HG03025 (cell line): ENCODE measurements around the gene PITPNM1.

Experiments
- ATAC-seq: cut with Tn5 transposase; IDR thresholded peaks from one replicate; pipeline ENCODE4 v1.9.1; 2021; ENCODE audit warnings: mild to moderate bottlenecking, moderate library complexity; ENCODE audit not compliant: unreplicated experiment, low FRiP score

Gene PITPNM1

DNA sequence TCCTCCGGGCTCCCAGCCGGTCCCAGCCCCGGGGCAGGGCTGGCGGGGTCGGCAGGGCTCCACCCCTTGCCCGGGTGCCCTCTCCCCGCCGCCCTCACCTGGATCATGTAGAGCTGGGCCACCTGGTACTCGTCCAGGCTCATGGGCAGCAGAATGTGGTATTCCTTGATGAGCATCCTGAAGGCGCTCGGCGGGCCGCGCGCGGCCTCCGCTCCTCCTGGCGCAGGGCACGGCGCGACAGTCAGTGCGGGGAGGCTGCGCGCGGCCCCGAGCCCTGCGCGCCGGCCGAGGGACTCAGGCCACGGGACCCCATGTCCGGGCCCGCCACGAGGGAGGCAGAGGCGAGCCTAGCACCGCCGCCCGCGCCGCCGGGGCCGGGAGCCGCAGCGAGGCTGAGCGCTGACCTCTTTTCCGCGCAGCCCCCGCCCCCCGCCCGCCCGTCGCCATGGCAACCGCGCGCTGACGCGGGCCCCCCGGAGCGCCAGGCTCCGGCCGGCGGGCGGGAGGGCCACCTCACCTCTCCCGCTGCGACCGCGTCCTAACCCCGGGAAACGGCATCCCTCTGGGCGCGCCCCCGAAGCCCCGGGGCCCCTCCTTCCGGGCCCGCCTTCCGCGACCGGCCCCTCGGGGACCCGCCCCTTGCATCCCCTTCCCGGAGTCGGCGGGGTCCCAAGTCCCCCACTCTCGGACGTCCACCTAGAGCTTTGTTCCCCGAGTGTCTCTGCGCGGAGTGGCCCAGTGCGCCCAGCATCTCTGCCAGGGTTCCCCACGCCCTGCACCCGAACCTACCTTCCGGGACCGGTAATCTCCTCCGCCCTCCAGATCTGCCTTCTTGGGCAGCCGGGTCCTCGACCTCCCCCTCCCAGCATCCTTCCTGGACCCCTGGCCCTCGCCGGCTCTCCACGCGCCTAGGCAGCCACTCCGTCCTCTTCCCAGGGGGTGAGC lies 886 bp downstream of the PITPNM1 start:
- ATAC-seq: no peak

DNA sequence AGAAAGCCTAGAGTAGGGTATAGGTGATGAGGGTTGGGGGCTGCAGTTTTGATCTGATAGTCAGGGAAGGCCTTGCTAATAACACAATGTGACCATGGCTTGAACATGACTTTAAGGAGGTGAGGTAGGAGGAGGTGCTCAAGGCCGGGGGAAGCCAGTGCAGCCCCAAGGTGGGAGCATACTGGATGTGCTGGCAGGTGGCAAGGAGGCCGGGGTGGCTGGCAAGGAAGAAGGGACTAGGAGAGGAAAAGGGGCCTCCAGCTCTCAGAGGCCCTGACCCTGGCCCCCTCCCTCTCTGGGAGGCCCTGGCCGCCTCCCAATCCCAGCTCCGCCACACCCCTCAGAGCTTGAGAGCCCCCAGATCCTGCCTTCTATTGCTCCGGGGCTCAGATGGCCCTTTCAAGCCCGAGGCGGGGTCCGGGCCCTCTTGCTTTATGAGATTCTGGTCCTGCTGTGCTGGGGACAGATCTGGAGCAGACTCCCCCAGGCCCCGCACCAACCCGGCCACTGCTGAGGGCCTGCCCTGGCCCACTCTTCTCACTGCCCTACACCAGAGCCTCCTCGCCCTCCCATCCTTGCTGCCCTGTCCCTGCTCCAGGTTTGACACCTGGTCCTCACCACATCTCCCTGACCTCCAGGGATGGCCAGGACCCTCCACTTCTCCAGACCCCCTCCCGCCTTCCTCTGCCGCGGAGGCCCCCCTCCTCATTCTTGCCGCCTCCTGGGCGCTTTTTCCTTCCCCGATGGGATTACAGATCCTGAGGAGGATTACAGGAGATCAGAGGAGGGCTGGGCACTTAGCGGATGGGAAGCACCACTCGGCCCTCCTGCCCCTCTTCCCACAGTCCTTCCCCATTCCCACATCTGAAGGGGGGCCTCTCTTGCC lies 1.8 kb downstream of the PITPNM1 start:
- ATAC-seq: no peak

DNA sequence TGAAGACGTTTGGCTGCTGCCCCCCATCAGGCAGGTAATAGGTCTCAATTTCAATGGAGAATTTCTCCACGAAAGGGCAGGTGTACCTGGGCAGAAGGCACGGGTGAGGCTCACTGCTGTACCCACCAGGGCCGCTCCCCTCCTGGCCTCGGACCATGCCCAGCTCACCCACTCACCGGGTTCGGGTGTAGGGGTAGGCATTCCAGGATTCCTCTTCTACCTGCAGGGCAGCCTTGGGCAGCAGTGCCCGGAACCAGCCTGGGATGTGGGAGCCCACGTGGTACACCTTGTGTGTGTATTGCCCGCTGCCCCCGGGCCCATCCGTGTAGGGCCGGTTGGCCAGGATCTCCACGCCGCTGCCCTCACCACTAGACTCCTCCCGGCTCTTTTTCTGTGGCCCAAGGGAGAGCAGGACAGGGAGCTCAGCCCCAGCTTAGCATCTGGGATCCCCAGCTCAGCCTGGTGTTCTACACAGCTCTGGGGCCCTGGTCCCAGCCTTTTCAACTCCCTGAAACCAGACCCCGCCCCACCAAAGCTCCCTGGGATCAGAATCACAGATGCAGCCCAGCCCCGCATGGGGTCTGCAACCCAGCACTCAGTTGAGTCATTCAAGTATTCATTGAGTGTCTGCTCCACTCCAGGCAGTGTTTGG lies 2.7 kb downstream of the PITPNM1 start:
- ATAC-seq: no peak

DNA sequence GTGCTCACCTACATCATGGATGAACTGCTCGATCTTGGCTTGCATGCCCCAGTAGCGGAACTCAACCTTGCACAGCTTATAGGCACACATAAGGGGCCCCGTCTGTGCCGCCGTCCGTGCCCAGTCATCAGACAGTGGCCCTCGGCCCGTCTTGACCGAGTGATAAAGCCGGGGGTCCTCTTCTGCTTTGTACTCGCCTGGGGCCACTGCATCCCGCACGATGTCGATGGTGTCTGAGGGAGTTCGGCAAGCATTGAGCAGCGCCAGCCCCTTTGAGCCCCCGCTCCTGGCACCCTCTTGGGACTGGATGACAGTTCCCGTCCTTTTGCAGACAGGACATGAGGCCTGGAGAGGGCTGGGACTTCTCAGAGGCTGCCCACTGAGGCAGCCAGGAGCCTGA lies 3.3 kb downstream of the PITPNM1 start:
- no peak for ATAC-seq

DNA sequence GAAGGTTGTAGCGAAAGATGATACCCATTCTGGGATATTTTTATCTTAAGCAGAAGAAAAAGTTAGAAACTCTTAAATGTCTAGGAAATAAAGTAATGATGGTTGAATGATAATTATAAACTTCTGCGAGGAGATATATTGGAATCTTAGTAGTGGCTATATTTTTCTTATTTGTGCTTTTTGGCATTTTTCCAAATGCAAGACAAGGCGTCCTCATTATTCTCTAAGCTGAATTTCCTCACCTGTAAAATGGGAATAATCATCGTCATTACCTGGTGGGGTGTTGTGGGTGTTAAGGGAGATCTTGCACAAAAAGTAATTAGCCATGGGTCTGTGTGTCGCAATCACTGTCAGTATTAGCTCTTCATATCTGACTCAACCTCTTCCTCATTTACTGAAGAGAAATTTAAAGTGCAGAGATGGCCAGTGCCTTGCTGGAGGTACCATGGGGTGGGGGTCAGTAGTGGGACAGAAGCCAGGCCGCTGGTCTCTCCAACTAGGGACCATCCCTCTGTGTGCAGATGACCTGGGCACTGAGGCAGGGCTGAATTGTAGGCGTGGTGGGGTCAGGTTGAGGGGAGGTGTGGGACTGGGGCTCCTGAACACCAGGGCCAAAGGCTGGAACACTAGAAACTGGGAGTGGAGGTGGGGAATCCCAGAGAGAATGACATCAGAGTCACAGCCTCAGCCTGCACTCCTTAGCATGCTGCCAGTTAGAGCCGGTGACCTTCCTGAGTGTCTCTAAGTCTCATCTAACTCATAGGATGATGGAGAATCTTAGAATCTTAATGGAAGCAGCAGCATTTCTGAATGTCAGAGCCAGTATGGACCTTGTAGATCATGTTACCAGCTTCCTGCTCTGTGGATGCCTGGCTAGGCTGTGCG lies 4.1 kb downstream of the PITPNM1 start:
- no peak for ATAC-seq

DNA sequence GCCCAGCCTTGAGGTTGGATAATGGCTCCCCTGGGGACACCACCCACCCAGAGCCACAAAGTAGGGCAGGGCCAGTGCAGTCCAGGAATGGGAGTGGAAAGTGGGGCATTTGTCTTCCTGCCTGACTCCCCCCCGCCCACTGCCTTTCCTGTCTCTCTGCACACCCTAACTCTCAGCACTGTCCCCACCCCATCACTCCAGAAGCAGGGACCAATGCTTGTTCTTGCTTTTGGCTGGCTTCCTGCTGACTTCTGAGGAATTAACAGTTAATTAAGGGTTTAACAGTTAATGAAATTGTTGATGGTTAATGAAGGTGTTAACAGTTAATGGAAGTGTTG lies 4.7 kb downstream of the PITPNM1 start:
- no peak for ATAC-seq

DNA sequence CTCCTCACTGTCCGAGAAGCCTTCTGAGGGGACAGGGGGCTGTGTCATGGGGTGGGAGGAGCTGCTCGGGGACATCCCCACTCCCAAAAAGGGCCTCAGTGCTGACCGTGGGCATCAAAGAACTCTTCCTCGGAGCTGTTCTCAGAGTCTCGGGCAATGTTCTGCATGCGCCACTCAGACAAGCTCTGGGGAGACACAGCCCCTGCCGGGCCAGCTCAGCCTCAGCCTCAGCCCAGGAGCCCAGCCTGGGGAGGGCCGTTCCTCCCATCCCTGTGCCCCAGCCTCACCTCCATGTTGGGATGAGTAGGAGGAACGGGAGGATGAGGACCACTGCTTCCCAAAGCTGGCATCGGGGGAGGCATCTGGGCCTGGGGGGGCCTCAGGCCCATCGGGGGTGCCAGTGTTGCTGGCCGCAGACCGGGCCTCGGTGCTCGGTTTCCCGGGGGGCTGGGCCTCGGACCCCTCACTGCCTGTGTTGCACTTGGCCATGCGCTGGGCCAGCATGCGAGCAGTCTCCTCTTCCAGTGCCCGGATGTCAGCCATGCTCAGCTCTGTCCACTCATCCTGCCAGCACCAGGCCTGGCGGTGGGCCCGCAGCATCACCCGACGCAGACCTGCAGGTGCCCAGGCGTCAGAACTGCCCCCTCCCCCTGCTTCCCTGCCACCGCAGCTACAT lies 5.2 kb downstream of the PITPNM1 start:
- ATAC-seq: no peak

DNA sequence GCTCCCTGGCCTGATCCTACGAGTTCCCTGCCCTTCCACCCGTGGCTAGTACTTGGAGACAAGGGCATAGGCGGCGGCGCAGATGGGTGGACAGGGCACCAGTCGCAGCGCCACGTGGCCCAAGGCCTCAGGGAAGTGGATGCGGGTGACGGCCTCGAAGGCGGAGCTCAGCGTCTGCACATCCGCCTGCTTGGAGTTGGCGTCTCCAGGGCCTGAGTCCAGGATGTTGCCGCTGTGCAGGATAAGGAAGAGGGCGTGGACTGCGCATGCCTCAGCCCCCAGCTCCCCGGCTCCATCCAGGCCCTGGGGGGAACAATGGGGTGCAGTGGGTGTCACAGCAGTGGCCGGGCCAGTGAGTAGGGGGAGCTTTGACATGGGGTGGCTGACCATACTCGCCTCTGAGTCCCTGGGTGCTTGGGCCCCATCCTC lies 6.6 kb downstream of the PITPNM1 start:
- no peak for ATAC-seq

DNA sequence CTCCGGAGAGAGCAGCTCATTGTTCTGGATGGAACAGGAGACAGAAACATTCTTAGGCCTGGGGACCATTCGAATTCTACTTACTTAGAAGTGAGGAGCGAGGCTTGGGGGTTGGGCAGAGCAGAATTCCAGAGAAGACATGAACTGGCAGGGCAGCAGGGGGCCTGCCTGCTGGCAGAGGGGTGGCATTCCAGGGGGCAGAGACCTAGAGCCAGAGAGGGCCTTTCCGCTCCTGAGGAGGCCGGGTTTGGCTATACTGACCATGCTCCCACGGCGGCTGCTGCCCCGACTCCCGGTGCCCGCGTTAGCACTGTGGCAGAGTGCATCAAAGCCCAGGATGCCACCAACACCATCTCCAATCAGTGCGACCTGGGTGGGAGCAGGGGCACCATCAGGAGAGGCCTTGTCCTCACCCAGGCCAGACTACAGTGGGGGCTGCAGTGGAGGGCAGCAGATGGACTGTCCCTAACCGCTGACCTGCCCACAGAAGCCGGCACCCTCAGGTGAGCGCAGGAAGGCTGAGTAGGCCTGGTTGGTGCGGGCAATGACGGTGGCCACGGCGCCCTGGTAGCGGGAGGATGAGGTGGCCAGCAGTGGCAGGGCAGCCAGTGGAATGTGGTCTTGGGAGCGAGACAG lies 7.4 kb downstream of the PITPNM1 start:
- no peak for ATAC-seq

DNA sequence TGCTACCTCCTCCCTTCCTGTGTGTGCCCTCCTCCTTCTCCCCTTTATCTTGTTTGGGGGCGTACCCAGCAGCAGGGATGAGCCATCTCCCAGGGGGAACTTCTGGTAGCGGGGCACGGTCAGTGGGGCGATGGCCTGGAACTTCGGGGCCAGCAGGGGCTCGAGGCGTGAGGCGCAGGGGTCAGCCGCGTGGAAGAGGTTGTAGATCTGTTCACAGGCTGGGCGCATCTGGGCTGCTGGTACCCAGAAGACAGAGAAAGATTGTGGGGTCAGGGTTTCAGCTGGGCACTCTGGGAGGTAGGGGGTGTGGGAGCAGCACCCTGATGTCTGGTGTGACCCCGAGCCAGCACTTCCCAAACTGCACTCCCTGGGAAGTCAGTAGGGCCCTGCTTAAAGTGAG lies 9.1 kb downstream of the PITPNM1 start:
- ATAC-seq: no peak

DNA sequence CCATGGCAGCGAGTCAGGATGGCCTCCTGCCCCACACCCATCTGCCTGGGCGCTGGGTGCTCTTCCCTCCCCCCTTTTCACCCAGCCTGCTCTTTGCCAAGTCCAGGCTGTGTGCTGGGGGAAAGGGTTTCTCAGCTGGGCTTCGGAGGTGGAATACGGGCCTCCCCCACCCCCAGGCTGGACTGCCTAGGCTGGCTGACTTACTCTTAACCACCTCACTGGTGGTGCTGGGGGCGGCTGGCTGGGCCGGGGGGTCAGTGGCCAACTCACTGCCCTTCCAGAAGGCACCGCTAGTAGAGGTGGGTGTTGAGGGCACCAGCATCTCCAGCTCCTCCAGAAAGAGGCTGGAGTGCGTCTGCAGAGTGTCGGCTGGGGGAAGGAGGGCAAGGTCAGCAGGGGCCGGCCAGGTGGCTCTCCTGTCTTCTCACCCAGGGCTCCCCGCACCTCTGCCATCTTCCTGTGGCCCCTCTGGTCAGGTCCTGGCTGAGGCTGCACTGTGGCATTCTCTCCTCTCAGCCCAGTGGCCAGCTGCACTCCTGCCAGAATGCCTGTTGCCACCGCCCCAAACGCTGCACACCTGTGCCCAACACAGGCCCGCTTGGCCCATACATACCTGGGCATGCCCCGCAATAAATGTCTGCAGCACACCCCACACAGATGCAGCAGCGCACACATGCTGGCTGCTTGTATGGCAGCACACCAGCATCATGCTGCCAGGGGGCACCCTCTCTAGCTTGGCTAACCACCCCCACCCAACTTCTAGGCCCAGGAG lies 9.7 kb downstream of the PITPNM1 start:
- ATAC-seq: no peak

DNA sequence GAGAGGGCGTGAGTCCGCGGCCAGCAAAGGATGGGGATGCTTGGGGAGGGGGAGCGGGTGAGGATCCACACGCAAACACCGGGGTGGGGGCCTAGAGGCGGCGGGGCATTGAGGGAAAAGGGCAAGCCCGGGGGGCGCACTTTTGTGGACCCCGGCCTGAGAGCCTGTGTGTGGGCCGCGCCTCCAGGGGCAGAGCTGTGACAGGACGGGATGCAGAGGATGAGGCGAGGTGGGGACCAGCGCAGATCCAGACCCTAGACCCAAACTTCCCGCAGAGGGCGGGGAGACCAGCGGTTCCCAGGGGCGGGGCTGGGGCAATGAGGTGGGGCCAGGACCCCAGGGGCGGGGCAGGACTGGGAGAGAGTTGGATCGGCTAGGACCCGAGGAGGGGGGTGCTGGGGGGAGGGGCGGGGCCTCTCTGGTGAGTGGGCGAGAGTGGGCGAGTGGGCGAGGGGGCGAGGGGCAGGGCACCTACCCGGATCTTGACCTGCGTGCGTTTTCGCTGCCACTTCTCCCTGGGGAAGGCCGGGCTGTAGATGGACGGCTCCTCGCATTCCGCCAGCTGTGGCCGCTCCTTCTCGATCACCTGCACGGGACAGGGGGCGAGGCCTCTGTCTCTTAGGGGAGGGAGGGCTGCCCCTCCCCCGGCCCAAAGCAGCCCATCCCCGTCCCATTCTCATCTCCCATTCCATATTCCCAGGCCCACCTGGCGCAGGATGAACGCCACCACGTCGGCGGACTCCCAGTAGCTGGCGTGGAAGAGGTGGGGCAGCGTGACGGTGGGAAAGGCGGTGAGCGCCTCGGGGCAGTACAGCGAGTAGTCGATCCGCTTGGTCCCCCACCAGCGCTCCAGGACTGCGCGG lies 10.6 kb downstream of the PITPNM1 start:
- ATAC-seq: no peak

DNA sequence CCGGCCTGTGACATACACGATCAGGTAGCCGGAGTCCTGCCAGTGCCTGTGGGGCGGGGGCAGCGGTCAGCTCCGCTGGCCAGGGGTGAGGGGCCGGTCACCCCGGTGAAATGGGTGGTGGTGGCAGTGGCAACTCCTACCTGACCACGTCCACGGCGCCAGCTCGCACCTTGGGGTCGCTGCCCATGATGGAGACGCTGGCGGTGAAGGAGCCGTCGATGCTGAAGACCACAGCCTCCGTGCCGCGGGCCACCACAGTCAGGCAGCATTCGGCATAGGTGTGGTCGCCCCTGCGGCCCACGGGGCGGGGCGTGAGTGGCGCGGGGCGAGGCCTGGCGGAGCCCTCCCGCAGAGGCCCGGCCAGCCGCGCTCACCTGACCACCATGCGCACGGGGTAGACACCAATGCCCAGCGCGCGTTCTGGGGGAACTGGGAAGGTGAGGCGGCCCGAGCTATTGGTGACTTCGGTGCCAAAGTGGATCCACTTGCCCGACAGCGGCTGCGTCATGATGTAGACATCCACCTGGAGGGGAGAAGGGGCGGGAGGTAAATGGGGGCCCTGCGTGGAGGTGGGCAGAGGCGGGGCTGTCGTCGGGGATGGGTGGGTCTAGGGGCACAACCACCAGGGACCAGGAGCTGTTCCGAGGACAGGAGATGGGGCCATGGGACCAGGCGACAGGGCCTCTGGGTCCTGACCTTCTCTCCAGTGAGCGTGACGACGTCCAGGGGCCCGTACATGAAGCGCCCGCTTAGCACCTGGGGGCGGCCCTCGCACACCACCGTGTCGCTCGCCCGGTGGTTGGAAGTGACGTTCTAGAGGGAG lies 11.4 kb downstream of the PITPNM1 start:
- no peak for ATAC-seq

DNA sequence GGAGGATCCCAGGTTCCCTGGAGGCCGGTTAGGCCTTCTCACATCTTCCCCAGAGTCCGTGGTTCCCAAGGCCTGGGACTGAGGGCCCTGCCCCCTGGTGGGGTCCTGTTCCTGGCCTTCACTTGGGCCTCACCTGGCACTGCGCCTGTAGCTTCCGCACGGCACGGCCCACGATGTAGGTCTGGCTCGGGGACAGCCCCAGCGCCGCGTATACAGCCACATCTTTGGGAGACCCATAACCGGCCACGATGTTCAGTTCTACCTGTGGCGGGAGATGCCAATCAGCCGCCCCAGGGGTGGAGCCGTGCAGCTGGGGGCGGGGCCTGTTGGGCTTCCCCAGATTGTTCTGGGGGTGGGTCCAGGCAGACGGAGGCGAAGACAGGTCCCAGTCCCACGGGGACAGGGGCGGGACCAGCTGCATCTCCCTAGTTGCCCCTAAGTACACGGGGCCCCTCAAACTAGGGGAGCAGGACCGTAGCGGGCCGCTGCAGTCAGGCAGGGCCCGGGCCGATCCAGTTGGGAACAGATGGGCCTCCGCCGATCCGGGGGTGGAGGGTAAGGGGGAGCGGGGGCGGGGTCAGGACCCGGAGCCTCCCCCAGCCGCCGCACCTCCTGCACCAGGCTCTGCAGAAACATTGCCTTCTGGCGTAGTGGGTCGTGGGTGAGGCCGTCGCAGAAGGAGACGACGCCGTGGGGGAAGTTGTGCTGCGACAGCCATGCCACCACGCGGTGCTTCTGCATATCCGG lies 12.2 kb downstream of the PITPNM1 start:
- ATAC-seq: no peak

DNA sequence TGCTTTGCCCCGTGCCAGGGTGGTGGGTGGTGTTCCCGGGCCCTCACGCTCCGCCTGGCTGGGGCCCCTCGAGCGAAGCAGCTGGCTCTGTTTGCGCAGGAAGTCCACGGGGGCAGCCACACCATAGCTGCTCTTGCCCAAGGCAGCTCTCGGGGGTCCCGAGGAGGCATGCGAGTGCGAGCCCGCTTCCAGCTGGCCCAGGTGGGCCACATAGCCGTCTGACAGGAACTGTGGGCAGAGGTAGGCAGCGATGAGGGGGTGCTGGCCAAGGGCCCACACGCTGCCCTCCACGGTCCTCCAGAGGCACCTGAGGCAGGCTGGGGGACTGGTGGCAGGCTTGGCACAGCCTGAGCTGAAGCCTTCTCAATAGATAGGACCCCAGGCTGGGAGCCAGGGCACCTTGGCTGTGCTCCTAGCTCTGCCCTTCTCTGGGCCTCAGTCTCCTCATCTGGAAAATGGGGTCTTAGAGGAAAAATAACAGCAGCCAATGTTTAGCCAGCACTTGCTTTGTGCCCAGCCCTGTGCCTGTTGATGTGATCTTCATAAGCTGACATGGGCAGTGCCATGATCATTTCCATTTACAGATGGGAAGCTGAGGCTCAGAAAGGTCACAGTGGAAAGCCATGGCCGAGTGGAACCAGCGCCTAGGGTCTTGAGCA lies 13.0 kb downstream of the PITPNM1 start:
- ATAC-seq: no peak
